22Rv1 (cell line): ENCODE results near the gene CCM2.

Experiments used
- CTCF ChIP-seq: fragments of 450-650 bp; IDR thresholded peaks from 2 replicates; pipeline ENCODE4 v1.5.1; 2017; ENCODE audit warnings: mild to moderate bottlenecking
- ZFX ChIP-seq: fragments of 450-650 bp; IDR thresholded peaks from 2 replicates; pipeline ENCODE4 v1.6.1; 2017; ENCODE audit warnings: antibody characterized with exemption, borderline replicate concordance

GRCh38 chr7:45001138-45001694 is 1.2 kb downstream of the CCM2 start:
- TF ChIP-seq CTCF (no peak), ZFX (no peak)
